D341Med (cell line): ENCODE data around the gene HMGB1.

Experiments used
- DNase-seq: peaks from one replicate; pipeline ENCODE4 v3.0.0; 2012; ENCODE audit warnings: low spot score

Gene HMGB1

GRCh38 chr13:30429721-30430694, 35.7 kb downstream of the HMGB1 start:
- DNase-seq: no peak

GRCh38 chr13:30429235-30429634, 36.5 kb downstream of the HMGB1 start:
- no peak for DNase-seq

- no peak for DNase-seq
These were observed 41.8 kb downstream of the HMGB1 start for GRCh38 chr13:30423891-30424290.

GRCh38 chr13:30422054-30422839, 43.5 kb downstream of the HMGB1 start, which contains the start of gene UBE2L5:
Gene UBE2L5, plus strand, starts transcription at chr13:30422493. Its CDS starts 5,498 bp downstream, at chr13:30427991.
- peak; percentile 91 for DNase-seq

- peak; percentile 78 for DNase-seq
These were observed 44.4 kb downstream of the HMGB1 start for GRCh38 chr13:30421093-30422053.

GRCh38 chr13:30418717-30419459, 46.8 kb downstream of the HMGB1 start:
- no peak for DNase-seq

GRCh38 chr13:30418075-30418716, 47.5 kb downstream of the HMGB1 start:
- no peak for DNase-seq

- no peak for DNase-seq
These were observed 49.3 kb downstream of the HMGB1 start for GRCh38 chr13:30416471-30416870.

GRCh38 chr13:30415430-30416030, 50.2 kb downstream of the HMGB1 start:
- no peak for DNase-seq

GRCh38 chr13:30413842-30414241, 51.9 kb downstream of the HMGB1 start:
- DNase-seq: no peak

GRCh38 chr13:30412346-30412745, 53.4 kb downstream of the HMGB1 start:
- no peak for DNase-seq

- DNase-seq: no peak
These were observed 55.0 kb downstream of the HMGB1 start for GRCh38 chr13:30410705-30411125.

GRCh38 chr13:30409886-30410704, 55.6 kb downstream of the HMGB1 start:
- no peak for DNase-seq

GRCh38 chr13:30408319-30409101, 57.2 kb downstream of the HMGB1 start:
- DNase-seq: peak; percentile 91

- DNase-seq: no peak
These were observed 58.8 kb downstream of the HMGB1 start for GRCh38 chr13:30406779-30407416.
